ENCODE measurements around the gene ITIH3.

The ITIH3 gene

GRCh38 chr3:52829482-52829881 is 34.9 kb downstream of the ITIH3 start:
- DNase-seq (ENCODE audit: low read depth): no peak

DNA sequence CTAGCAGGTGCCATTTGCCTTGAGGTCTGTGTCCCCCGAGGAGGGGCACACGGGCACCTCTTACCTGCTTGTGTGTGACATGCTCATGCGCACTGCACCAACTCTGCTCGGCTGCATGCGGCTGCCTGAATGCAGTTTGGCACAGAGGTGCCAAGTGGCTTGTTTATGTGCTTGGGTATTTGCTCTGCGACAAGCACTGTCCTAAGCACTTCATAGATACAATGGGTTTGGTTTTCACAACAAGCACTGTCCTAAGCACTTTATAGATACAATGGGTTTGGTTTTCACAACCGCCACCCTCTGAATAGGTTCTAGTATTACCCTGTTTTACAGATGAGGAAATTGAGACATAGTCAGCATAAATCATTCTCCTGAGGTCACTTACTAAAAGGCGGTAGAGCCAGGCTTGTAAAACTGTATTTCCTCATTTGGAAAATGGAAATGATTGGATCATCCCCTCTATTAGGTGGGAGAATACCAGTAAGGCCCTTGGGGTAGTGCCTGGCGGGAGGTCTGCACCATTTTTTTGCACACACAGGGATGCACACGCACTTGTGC is 35.4 kb downstream of the ITIH3 start:
- no peak for DNase-seq (ENCODE audit: low read depth)

DNA sequence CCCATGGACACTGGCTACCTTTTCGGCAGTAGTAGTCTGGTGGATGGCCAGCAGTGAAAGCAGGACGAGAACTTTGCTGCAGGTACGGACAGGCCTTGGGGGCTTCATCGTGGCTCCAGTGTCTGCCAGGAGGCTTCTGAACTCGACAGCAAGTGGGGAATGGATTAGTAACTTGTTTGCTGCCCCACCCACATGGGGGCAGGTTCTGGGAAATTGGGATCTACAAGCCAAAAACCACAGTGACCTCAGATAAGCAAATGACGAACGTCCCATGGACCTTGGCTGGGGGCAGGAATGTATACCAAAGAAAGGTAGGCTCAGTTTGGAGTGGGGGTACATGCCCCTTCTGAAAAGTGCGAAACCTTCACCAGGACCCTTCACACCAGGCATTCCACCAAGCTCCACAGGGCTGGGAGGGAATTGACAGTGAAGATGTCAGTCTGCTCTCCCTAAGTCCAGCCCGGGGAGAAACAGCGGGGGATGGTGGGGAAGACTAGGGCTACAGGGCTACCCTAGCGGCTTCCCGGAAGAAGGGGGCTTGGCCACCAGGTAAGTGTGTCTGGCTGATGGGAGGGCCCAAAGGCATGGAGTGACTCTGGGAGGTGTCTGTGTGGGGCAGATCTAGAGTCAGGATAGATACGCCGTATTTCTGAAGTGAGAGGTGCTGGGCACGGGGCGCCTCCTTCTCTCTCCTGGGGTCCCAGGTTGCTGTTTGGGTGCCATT is 36.1 kb downstream of the ITIH3 start, which contains the start of gene ITIH4:
Gene ITIH4, minus strand, starts transcription at position 138 of the 724 bp plus-strand sequence. Its CDS starts 30 bp downstream, at position 108.
- no peak for DNase-seq (ENCODE audit: low read depth)

DNA sequence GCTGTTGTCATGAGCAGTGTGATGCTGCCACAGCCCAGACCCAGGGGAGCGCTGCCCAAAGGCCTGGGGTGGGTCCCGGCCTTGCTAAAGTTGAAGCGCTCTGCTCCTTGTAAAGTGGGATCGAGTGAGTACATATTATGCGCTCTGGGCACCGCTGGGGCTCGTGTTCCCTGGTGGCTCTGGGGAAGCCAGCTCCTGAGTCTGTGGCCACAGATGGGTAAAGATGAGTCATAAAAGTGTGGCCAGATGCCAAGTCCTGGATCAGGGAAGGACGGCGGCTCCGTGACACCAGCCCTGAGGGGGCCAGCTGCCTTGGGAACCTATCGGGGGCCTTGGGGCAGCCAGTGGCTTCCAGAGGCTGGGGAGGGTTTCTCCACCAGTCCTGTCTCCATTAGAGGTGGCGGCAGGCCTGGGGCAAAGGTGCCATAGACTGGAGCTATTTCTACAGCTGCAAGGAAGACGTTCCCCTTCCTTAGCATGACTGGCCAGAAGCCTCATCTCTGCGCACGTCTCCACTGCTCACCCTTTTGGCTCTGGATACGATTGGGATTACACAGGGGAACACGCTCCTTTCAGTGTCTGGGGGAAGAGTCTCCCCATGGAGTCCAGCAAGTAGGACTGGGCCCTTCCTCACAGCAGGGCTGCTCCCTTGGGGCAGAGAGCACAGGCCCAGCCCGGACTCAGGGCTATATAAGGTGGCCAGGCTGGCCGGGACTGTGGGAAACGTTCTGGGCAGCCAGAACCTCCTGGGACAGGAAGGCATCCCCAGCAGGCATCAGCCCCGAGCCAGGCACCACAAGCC is 37.1 kb downstream of the ITIH3 start:
- DNase-seq (ENCODE audit: low read depth): no peak

GRCh38 chr3:52833202-52833601 is 38.6 kb downstream of the ITIH3 start:
- DNase-seq (ENCODE audit: low read depth): no peak

- no peak for DNase-seq (ENCODE audit: low read depth)
Observed at GRCh38 chr3:52834871-52835501, 40.4 kb downstream of the ITIH3 start, which contains the start of gene MUSTN1. Gene MUSTN1 (minus strand): TSS chr3:52835019. CDS start chr3:52834948, 71 bp downstream.

- no peak for DNase-seq (ENCODE audit: low read depth)
Observed at GRCh38 chr3:52835766-52836470, 41.3 kb downstream of the ITIH3 start.

GRCh38 chr3:52836471-52836845 is 41.9 kb downstream of the ITIH3 start:
- DNase-seq (ENCODE audit: low read depth): no peak

- no peak for DNase-seq (ENCODE audit: low read depth)
Observed at GRCh38 chr3:52836986-52837385, 42.4 kb downstream of the ITIH3 start.

- DNase-seq (ENCODE audit: low read depth): no peak
Observed at GRCh38 chr3:52838561-52839267, 44.1 kb downstream of the ITIH3 start.

- no peak for DNase-seq (ENCODE audit: low read depth)
Observed at GRCh38 chr3:52839268-52839575, 44.6 kb downstream of the ITIH3 start.

- DNase-seq (ENCODE audit: low read depth): no peak
Observed at GRCh38 chr3:52839892-52840545, 45.4 kb downstream of the ITIH3 start.

GRCh38 chr3:52841211-52841980 is 46.8 kb downstream of the ITIH3 start:
- no peak for DNase-seq (ENCODE audit: low read depth)

DNA sequence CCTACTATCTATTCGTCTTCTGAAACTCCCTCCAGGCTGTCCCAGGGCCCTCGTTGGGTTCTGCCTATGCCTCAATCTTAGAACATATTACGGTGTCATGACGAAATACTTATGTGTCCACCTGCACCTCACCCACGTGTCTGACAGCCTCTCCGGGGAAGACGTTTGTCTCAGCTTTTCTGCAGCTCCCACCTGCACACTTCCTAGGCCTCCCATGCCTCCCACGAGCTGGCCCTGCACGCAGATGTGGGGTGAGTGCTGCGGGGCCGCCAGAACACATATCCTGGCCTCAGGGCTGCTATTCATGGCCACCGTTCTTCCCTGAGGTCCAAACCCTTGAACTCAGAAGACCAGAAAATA is 47.4 kb downstream of the ITIH3 start:
- DNase-seq (ENCODE audit: low read depth): no peak

GRCh38 chr3:52842424-52842823 is 47.8 kb downstream of the ITIH3 start:
- DNase-seq (ENCODE audit: low read depth): no peak

GRCh38 chr3:52843108-52843865 is 48.7 kb downstream of the ITIH3 start:
- no peak for DNase-seq (ENCODE audit: low read depth)

GRCh38 chr3:52843881-52844280 is 49.3 kb downstream of the ITIH3 start:
- DNase-seq (ENCODE audit: low read depth): no peak

- DNase-seq (ENCODE audit: low read depth): no peak
Observed at GRCh38 chr3:52844290-52844975, 49.8 kb downstream of the ITIH3 start.

- no peak for DNase-seq (ENCODE audit: low read depth)
Observed at GRCh38 chr3:52845157-52845556, 50.6 kb downstream of the ITIH3 start.

Measured in stimulated activated CD8-positive, alpha-beta memory T cell treated with anti-CD3 and anti-CD28 coated beads, Interleukin-4, amount 100 ng/mL, for 24 hours (primary cell).